GM12875 (cell line): Measurements from ENCODE around the gene CMTM5.

ENCODE experiments used
- H3K4me3 ChIP-seq: one replicate; pipeline ENCODE4 v1.5.1; 2011; ENCODE audit warnings: low read depth, low read length, control low read depth
- TF ChIP-seq, protein P1 (sequence below): IDR thresholded peaks from 2 replicates; pipeline ENCODE4 v1.5.1; 2011; ENCODE audit warnings: low read depth, mild to moderate bottlenecking, control low read depth, inconsistent platforms, low read length, moderate library complexity, borderline replicate concordance; ENCODE audit not compliant: insufficient read depth

CMTM5 gene

GRCh38 chr14:23379366-23380196 is 2.7 kb downstream of the CMTM5 start:
- H3K4me3 ChIP-seq, result no peak overlapping the region
- TF ChIP-seq, protein P1, sequence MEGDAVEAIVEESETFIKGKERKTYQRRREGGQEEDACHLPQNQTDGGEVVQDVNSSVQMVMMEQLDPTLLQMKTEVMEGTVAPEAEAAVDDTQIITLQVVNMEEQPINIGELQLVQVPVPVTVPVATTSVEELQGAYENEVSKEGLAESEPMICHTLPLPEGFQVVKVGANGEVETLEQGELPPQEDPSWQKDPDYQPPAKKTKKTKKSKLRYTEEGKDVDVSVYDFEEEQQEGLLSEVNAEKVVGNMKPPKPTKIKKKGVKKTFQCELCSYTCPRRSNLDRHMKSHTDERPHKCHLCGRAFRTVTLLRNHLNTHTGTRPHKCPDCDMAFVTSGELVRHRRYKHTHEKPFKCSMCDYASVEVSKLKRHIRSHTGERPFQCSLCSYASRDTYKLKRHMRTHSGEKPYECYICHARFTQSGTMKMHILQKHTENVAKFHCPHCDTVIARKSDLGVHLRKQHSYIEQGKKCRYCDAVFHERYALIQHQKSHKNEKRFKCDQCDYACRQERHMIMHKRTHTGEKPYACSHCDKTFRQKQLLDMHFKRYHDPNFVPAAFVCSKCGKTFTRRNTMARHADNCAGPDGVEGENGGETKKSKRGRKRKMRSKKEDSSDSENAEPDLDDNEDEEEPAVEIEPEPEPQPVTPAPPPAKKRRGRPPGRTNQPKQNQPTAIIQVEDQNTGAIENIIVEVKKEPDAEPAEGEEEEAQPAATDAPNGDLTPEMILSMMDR, result peak; percentile 98

- TF ChIP-seq, protein P1, result no peak
Measured at GRCh38 chr14:23380197-23380914, 3.5 kb downstream of the CMTM5 start.

GRCh38 chr14:23380976-23381375 is 4.1 kb downstream of the CMTM5 start:
- no peak overlapping the region for H3K4me3 ChIP-seq
- TF ChIP-seq, protein P1, result no peak

More at GRCh38 chr14:23380197-23380914, 3.5 kb downstream of the CMTM5 start:
- no peak overlapping the region for H3K4me3 ChIP-seq

DNA sequence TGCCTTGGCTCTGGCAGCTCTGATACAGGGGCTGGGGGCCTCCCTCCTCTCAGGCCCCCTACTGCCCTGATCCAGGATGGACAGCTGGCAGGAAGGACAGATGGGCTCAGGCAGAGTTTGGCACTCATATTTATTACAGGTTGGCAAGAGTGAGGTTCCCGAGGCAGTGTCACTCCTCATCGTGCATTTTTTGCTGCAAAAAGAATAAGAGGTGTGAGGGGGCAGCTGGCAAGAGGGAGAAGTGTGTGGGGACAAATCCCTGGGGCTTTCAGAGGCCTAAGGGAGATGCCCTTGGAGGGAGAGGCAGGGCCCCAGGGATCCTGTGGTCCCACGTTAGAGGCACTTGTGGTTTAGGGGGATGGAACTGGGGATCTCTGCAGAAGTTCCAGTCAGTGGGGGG is 5.0 kb downstream of the CMTM5 start:
- no peak overlapping the region for H3K4me3 ChIP-seq
- TF ChIP-seq, protein P1, result no peak

GRCh38 chr14:23382276-23382675 is 5.4 kb downstream of the CMTM5 start:
- no peak overlapping the region for H3K4me3 ChIP-seq
- TF ChIP-seq, protein P1, result no peak

DNA sequence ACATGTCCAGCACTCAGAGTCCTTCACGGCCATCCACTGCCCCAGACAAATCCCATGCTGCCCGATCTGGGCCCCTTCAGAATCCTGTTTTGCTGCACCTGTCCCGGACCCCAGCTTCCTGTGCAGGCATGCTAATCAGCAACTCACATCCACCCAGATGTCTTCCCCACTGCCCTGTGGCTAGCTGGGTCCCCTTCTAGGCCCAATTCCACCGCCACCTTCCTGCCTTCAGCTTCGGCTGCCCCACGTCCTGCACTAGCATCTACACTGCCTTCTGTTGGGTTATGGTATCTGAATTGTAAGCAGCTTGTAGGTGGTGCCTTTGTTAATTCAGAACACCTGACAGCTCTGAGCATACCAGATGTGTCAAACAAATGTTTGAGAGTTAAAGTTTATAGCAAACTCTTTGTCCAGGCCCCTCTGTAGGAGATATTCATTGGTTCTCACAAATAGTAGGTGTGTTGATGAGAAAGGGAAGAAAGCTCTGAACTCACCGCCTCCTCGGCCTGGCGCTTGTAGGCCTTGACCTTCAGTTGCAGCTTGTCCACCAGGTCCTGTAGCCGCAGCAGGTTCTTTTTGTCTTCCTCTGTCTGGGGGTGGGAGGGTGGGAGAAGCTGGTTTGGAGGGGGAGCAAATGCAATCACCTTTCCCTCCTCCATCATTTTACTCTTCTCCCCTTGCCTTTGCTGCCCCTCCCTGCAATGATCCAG is 6.0 kb downstream of the CMTM5 start:
- no peak overlapping the region for H3K4me3 ChIP-seq
- TF ChIP-seq, protein P1, result no peak
